IMR-90 (cell line): ENCODE results near the gene TEKT5.

Source experiments
- CHD1 ChIP-seq: IDR thresholded peaks from 2 replicates; pipeline ENCODE4 v1.6.1; 2012; ENCODE audit warnings: low read depth, low read length, improper control_type of control experiment
- CTCF ChIP-seq: conservative IDR thresholded peaks from 2 replicates; pipeline ENCODE4 v1.5.1; 2012; ENCODE audit warnings: mild to moderate bottlenecking, low read depth, low read length, improper control_type of control experiment
- MAFK ChIP-seq: IDR thresholded peaks from 2 replicates; pipeline ENCODE4 v1.6.1; 2012; ENCODE audit warnings: low read depth, low read length, improper control_type of control experiment
- POLR2A ChIP-seq: IDR thresholded peaks from 2 replicates; pipeline ENCODE4 v1.6.1; 2012; ENCODE audit warnings: mild to moderate bottlenecking, low read depth, low read length
- RAD21 ChIP-seq: IDR thresholded peaks from 2 replicates; pipeline ENCODE4 v1.6.1; 2012; ENCODE audit warnings: low read length, improper control_type of control experiment
- SMC3 ChIP-seq: fragments of 150-350 bp; IDR thresholded peaks from 2 replicates; pipeline ENCODE4 v1.6.1; 2016; ENCODE audit warnings: low read depth, mild to moderate bottlenecking, antibody characterized with exemption, low read length, moderate library complexity

- TF ChIP-seq RAD21 (no peak), POLR2A (no peak), MAFK (no peak), SMC3 (no peak), CHD1 (no peak), CTCF (no peak)
These were observed 51.8 kb downstream of the TEKT5 start for GRCh38 chr16:10642964-10643363.
